GM10248 (cell line): ENCODE results near the gene PLA2G4E.

Experiments used
- CTCF ChIA-PET: fragments of 300-600 bp; sonication (Branson Sonifier 250); formaldehyde crosslinking; extraction: SDS; loops from one replicate; lab custom pipeline; 2021; ENCODE audit warnings: antibody characterized with exemption; lab: Yijun Ruan, JAX
- POLR2A ChIA-PET: fragments of 350-650 bp; sonication (Branson Sonifier 250); formaldehyde crosslinking; extraction: SDS; loops from one replicate; lab custom pipeline; 2020; ENCODE audit warnings: antibody characterized with exemption; lab: Yijun Ruan, JAX
- DNase-seq: peaks from one replicate; pipeline ENCODE4 v3.0.0; 2012; ENCODE audit errors: extremely low spot score
- TF ChIP-seq, protein P1 (sequence below): IDR thresholded peaks from 2 replicates; pipeline ENCODE4 v1.5.1; 2012; ENCODE audit warnings: mild to moderate bottlenecking, low read depth; ENCODE audit errors: extremely low read depth, missing control alignments, control extremely low read depth

PLA2G4E gene

DNA sequence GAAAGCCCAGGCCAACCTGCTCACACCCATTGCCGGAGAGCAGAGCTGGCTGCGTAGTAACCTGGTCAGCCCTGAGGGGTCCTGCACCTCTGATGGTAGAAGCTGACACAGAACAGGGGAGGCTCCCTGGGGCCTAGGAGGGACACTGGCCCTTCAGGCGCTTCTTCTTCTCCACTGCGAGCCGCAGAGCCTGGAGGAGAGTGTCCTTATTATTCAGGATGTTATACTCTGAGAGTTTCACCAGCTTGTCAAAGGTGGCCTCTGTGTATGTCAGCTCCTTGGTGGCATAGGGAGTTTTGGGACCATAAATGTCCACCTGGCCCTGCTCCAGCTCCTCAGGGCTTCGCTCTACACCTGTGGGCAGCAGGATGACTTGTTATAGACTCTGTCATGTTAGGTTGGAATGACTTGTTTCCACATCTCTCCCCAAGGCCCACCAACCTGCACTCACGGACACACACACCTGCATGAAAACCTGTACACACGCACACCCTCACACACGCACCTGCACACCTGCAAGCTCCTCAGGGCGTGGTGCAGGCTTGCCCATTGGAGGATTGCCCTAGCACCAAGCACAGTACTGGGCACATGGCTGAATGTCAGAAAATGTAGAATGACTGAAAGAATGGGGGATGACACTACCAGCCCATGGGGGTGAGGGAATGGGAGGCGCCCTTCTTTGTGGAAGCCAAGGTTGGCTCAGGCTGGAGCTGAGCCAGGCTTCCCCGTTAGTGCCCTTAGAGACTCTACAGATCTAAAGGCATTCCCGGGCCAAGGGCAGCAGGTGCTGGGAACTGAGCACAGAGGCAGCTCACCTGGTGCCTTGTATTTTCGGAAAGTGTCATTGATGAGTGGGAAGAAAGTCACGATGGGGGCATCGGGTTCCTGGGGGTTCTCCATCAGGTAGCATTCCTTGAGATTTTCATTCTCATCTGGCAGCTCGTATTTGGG is 36.9 kb downstream of the PLA2G4E start:
- no peak for DNase-seq
- TF ChIP-seq, protein P1, sequence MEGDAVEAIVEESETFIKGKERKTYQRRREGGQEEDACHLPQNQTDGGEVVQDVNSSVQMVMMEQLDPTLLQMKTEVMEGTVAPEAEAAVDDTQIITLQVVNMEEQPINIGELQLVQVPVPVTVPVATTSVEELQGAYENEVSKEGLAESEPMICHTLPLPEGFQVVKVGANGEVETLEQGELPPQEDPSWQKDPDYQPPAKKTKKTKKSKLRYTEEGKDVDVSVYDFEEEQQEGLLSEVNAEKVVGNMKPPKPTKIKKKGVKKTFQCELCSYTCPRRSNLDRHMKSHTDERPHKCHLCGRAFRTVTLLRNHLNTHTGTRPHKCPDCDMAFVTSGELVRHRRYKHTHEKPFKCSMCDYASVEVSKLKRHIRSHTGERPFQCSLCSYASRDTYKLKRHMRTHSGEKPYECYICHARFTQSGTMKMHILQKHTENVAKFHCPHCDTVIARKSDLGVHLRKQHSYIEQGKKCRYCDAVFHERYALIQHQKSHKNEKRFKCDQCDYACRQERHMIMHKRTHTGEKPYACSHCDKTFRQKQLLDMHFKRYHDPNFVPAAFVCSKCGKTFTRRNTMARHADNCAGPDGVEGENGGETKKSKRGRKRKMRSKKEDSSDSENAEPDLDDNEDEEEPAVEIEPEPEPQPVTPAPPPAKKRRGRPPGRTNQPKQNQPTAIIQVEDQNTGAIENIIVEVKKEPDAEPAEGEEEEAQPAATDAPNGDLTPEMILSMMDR: no peak
- CTCF ChIA-PET: interaction anchor here (0.6 to 9.8 kb wide), 9 partner anchors 9 to 436 kb away, joined by 3 to 133 read pairs (median 4); partner anchors contain the start of gene EHD4

DNA sequence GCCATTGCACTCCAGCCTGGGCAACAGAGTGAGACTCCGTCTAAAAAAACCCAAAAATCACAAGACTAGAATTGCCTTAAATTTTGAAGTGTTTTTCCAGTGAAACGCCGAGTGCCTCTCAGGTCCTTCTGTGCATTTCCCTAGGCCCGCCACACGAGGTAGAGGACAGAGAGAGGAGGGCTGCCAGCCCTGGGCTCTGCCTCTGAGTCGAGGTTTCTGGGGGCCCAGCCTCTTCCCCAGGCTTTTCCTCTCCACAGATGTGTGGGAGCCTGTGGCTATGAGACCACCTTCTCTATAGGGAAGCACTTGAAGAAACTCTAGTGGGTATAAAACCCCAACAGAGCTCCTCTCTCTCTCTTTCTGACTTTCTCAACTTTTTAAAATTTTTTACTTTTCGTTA is 37.6 kb downstream of the PLA2G4E start:
- ChIA-PET CTCF (interaction anchor here (0.9 to 9.8 kb wide), 7 partner anchors 9 to 100 kb away, joined by 3 to 133 read pairs (median 6); partner anchors contain the start of gene EHD4), POLR2A (no interaction called here)
- DNase-seq: no peak
- TF ChIP-seq, protein P1: no peak

More for the DNA sequence above, 36.9 kb downstream of the PLA2G4E start:
- POLR2A ChIA-PET: no interaction called here

DNA sequence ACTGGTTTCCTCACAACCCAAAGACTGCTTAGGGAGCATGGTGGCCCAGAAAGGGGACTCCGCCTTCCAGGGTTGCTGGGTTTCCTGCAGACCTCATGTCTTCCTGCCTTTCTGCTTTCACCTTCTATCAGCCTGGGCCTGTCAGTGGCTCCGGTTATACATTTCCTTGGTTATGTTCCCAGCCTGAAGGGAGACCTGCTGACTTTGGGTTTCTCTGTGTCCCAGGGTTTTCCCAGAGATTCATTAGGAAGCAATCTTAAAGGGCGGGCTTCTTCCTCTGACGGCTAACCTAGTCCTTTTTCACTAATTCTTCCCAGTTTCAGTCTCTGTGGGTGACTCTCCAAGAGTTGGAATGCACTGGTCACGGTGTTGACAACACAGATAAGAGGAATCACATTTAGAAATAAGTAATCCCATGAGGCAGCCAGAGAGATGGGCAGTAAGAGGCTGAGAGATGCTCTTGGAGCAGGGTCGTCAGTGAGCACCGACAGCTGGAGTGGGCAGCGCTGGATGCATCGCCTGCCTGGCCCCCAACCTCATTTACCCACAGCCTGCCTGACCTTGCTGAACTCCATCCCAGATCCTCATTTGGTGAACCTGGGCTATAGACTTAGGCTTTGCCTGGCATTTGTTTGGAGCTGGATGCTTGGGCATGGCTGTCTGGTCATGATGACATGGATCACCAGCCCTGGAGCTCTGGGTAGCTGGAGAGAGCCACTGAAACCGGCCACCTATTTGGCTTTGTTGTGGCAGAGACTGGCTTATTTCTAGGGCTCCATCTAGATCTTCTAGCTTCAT is 38.5 kb downstream of the PLA2G4E start:
- POLR2A ChIA-PET: no interaction called here
- CTCF ChIA-PET: interaction anchor here (0.8 to 9.8 kb wide), 4 partner anchors 11 to 102 kb away, joined by 3 to 133 read pairs (median 12); partner anchors contain the start of gene EHD4
- TF ChIP-seq, protein P1: no peak

DNA sequence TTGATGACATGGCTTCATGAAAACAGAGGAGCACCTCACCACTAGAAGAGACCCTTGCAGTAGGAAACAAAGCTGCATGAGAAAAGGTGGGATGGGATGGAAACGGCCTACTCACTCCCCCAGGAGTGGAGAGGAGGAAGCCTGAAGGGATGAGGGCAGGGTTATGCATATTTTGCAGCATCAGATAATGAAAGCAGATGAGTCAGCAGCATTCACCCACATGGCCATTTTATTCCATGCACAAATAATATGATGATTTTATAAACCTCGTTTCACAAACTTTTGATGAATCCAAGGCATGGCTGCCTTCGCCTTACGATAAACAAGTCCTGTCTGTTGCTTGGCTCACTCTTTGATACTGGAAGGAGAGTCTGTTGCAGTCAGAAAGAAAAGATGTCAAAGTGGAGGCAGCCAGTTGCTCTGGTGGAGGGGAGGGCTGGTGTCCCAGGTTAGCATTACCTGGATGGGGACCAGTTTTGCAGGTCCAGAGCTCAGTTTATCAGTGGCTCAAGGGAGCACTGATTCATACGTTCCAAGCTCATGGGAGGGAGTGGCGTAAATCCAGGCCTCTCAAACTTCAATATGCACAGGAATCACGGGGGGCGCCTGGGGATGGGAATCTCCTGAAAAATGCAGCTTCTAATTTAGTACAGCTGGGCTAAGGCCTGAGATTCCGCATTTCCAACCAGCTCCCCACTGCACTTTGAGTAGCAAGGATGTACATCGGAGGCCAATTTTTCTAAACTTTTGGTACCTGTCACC is 39.3 kb downstream of the PLA2G4E start:
- ChIA-PET CTCF (interaction anchor here (0.8 to 5.4 kb wide), 5 partner anchors 8 to 103 kb away, joined by 3 to 39 read pairs (median 6); partner anchors contain the start of gene EHD4), POLR2A (no interaction called here)
- TF ChIP-seq, protein P1: no peak
- no peak for DNase-seq

More for the DNA sequence above, 38.5 kb downstream of the PLA2G4E start:
- no peak for DNase-seq

DNA sequence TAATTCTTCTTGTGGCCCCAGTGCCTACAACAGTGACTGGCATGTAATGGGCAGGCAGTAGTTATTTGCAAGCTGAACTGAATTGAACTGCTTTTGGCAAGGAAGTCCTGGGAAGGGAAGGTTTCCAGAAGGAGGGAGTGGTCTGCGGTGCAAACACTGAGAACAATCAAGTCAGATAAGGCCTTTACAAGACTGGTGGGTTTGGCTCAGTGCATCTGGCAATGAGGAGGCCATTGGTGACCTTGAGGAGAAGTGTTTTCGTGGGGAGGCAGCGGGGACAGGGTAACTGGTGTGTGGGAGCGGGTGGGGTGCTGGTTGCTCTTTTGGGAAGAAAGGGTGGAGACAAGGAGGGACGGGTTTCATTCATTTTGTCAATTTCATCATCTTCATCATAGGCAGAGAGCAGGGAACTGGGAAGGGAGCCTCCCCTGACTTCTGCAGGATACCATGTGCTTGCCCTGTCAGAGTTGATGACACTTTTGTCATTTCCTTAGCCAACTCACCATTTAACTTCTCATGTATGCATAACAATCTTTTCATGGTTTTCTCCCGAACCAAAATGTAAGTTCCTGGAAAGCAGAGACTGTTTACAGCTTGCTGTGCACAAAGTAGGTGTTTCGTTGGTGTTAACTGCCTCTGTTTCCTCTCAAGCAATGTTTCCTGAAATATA is 40.1 kb downstream of the PLA2G4E start:
- ChIA-PET POLR2A (no interaction called here), CTCF (interaction anchor here (1.1 to 5.4 kb wide), 4 partner anchors 9 to 85 kb away, joined by 3 to 39 read pairs (median 11); partner anchors contain the start of gene EHD4)
- TF ChIP-seq, protein P1: no peak
- DNase-seq: no peak
